ENCODE measurements around the gene RAC3.

DNA sequence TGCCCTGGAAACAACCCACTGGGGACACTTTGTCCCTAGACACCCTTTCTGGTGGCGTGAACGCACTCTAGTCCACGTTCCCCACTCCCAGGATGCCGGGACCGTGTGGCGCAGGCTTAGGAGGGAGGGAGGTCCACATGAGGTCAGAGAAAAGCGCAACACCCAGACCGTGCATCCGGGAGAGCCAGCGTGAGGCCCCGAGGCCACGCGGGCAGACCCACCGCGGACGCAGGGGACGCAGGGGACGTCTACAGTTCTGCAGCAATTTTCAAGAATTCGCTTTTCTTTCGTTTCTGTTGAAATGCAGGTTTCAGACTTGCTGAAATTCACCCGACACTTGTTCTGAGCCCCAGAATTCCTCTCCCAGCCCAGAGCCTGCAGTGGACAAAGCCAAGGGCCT is 15.4 kb downstream of the RAC3 start:
- TF ChIP-seq, protein P1, sequence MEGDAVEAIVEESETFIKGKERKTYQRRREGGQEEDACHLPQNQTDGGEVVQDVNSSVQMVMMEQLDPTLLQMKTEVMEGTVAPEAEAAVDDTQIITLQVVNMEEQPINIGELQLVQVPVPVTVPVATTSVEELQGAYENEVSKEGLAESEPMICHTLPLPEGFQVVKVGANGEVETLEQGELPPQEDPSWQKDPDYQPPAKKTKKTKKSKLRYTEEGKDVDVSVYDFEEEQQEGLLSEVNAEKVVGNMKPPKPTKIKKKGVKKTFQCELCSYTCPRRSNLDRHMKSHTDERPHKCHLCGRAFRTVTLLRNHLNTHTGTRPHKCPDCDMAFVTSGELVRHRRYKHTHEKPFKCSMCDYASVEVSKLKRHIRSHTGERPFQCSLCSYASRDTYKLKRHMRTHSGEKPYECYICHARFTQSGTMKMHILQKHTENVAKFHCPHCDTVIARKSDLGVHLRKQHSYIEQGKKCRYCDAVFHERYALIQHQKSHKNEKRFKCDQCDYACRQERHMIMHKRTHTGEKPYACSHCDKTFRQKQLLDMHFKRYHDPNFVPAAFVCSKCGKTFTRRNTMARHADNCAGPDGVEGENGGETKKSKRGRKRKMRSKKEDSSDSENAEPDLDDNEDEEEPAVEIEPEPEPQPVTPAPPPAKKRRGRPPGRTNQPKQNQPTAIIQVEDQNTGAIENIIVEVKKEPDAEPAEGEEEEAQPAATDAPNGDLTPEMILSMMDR (IDR thresholded peaks at IDR 0.05; ENCODE audit: control extremely low read depth in 1 of 3, insufficient read depth in 1 of 3, low read depth in 1 of 3, low read length in 3 of 3): no peak
- TF ChIP-seq CBX8 (IDR thresholded peaks at IDR 0.05; ENCODE audit: borderline replicate concordance, low read depth, low read length) (no peak), SP2 (IDR thresholded peaks at IDR 0.05; ENCODE audit: low read length) (no peak), KDM5A (IDR thresholded peaks at IDR 0.05; ENCODE audit: low read length) (no peak), EP300 (IDR thresholded peaks at IDR 0.05; ENCODE audit: borderline replicate concordance in 1 of 2, low read depth in 2 of 2, low read length in 2 of 2) (no peak), YY1 (IDR thresholded peaks at IDR 0.05; ENCODE audit: low read depth, low read length) (no peak), POLR2AphosphoS5 (IDR thresholded peaks at IDR 0.05; ENCODE audit: low read depth, low read length) (no peak), ZNF274 (IDR thresholded peaks at IDR 0.05; ENCODE audit: borderline replicate concordance, extremely low read depth, low read length) (no peak), EZH2 (IDR thresholded peaks at IDR 0.05; ENCODE audit: low read depth, low read length, severe bottlenecking) (no peak), RFX5 (IDR thresholded peaks at IDR 0.05; ENCODE audit: borderline replicate concordance, low read depth, low read length) (no peak)
- TF ChIP-seq, protein P2, sequence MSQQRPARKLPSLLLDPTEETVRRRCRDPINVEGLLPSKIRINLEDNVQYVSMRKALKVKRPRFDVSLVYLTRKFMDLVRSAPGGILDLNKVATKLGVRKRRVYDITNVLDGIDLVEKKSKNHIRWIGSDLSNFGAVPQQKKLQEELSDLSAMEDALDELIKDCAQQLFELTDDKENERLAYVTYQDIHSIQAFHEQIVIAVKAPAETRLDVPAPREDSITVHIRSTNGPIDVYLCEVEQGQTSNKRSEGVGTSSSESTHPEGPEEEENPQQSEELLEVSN (IDR thresholded peaks at IDR 0.05): no peak

All from H1 (cell line).